HG03460 (cell line): Measurements from ENCODE around the gene POU6F2.
A peak's percentile ranks its signal among the peaks of the same experiment; 100 is the strongest.

Source experiments
- ATAC-seq: cut with Tn5 transposase; IDR thresholded peaks from one replicate; pipeline ENCODE4 v1.9.1; 2021; ENCODE audit not compliant: unreplicated experiment

The POU6F2 gene

GRCh38 chr7:39480901-39481300 lies 503.2 kb downstream of the POU6F2 start:
- no peak for ATAC-seq

DNA sequence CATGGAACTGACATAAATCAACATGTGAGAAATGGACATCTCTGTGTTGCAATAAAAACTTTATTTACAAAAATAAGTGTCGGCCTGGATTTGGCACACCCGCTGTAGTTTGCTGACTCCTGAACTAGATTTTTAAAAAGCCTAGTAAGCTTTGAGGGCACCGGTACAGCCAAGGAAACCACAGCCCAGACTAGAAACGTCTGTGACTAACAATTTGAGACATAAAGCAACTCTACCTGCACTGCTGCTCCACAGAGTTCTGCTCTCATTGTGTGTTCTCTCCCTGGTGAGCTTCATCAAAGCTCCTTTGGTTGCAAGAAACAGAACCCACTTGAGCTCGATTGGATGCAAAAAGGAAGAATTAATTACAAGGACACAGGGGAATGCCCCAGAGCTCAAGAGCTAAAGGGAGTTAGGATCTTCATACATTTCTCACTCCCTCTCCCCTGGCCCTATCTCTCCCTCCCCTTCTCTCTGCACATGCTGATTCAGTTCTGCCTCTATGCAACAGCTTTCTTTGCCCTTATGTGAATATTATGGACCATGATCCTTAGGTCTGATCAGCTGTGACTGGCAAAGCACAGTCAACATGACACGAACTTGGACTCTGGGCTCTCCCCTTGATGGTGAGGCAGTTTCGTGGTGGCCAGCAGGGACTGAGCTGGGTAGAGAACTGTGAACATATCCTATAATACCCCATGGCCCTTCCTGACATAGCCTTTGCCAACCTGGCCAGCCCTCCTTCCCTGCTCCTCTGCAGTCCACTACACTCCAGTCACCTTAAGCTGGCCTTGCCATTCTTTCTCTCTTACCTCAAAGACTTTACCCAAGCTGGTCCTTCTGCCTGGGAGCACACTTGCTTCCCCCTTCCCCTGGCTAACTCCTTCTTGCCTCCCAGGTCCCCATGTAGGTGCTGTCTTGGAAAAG lies 511.0 kb downstream of the POU6F2 start:
- ATAC-seq, result no peak

DNA sequence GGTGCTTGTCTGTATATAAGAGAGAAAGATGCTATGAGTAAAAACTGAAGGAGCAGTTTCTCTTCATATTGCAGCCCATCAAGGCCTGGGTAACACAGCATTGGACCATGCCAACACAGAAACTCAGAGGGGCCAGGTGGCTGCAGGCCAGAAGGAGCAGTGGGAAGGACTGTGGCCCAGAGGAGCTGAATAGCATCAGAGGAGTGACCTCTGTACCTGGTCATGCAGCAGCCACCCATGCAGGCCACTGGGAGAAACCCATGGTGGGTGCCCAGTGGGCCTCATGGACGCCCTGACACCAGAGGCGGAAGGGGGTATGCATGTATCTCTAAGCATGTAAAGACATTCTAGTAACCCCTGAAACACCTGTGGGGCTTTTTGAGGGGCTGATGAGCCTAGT lies 512.6 kb downstream of the POU6F2 start:
- ATAC-seq, result no peak

DNA sequence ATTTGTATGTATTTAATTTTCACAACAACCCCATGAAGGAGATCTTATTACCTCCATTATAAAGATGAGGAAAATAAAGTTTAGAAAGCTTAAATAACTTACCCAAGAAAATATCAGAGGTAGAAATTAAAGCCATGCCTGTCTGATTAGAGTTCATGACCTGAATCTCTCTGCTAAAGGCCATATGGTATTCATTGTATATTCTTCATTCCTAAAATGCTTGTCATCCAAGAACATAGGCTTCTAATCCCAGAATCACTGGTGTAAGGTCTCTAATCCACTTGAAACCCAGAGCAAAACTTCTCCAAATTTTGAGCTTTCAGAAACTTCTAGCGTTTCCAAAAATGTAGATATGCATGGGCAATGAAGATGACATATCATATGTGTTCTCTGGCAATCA lies 516.2 kb downstream of the POU6F2 start:
- ATAC-seq, result no peak

DNA sequence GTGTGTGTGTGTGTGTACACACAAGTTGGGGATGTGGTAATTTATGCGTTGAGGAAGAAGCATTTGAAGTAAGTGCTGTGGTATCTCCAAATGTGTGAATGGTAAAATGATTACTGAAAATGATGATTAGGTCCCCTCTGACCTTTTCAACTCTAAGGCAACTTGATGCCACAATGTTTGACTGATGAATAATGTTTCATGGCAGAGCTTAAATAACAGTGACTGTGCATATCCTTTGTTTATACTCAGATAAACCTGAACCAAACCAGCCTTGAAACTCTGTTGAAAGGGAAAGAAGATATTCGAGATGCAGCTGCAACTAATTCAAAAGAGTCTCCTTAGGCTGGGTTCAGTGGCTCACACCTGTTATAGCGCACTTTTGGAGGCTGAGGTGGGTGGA lies 523.6 kb downstream of the POU6F2 start:
- no peak for ATAC-seq

DNA sequence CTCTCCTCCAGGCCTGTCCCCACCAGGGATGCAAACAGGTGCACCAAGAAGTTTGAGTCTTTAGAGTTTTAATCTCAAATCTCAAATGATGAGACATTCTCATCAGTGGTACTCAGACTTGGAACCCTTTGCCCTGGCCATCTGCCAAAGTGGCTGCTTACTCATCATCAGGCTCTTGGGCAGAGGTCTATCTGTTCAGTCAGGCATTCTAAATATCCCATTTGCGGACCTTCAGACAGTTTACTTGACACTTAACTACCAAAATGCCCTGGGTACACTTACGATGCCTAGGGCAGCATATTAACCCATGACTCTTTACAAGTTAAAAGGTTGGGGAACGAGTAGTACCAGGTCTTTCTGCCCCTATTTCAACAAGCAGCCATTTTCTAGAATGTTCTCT lies 527.3 kb downstream of the POU6F2 start:
- no peak for ATAC-seq

- ATAC-seq, result peak; percentile 86
These were observed 530.3 kb downstream of the POU6F2 start for GRCh38 chr7:39507866-39508551.

GRCh38 chr7:39509436-39509835 lies 531.7 kb downstream of the POU6F2 start:
- ATAC-seq, result no peak

DNA sequence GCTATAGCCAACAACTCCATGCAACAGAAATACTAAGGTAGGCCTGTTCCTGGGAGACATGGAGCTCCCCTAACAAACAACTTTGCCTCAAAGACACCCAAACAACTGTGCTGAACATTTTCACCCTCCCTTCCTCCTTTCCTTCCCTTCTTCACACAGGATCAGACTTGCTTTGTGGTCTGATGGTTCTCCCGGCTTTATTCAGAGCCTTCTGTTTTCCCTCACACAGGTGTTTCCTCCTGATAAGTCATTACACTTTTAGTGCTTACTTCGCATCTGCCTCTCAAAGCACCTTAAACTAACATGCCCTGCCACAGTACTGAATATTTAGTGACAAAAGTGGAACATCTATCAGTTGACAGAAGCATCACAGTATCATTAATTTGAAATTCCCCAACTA lies 532.2 kb downstream of the POU6F2 start:
- no peak for ATAC-seq

DNA sequence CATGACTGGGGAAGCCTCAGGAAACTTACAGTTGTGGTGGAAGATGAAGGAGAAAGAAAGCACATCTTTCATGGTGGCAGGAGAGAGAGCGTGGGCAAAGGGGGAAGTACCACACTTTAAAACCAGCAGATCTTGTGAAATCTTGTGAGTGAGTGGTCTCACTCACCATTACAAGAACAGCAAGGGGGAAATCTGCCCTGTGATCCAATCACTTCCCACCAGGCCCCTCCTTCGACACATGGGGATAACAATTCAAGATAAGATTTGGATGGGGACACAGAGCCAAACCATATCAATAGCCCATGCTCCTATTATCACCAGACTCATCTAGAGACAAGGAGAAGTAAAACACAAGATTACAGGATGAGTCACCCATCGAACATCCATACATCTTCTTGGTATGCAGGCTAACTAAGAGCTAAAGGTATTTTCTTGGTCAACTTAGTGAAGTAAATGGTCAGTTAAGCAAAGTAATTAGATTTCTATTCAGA lies 533.2 kb downstream of the POU6F2 start:
- no peak for ATAC-seq

GRCh38 chr7:39515534-39516228 lies 538.0 kb downstream of the POU6F2 start:
- no peak for ATAC-seq

DNA sequence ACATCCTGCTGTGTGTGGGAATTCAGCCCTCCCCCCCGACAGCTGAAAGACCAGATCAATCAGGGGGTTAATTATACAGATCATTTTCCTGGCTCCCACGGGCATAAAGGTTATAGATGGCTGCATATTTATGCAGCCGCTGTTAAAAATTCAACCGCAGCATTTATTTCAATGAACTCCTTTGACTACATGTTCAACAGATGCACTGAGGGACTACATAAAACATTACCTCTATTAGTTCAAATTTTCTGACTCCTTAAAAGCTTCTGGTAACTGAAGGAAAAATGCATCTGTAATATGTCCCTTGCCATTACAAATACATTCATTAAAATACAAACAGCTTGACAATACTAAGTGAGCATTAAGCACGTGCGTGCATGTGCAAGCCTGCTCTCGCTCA lies 538.8 kb downstream of the POU6F2 start:
- no peak for ATAC-seq

DNA sequence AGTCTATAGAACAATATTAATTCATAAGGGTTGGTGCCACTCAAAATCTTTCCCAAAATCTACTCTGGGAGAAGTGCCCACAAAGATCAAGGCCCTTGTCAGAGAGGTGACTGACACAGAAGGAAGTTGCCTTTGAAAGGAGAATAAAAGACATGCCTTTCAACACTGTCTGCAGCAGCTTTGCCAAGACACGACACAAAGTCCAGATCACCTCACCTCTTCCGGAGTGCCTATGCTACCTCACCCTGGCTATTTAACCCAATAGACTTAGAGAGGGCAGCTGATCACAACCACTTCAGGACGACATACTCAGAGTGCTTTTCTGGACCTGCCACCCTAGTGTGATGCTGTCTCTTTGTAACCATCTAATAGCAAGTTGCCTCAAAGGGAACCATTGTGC lies 539.5 kb downstream of the POU6F2 start:
- ATAC-seq, result no peak
